Stimulated activated effector memory CD8-positive, alpha-beta T cell treated with anti-CD3 and anti-CD28 coated beads, Interleukin-12 subunit alpha, Interleukin-12 subunit beta, amount 100 ng/mL, for 72 hours (primary cell): ENCODE results near the gene AKR1B15.
A peak's percentile ranks its signal among the peaks of the same experiment; 100 is the strongest.
"Not testable (repeated sequence)": the region's sequence is repeated elsewhere in the genome, so short reads cannot be mapped to it uniquely, and the experiment has no call there.

Source experiments
- ATAC-seq: fragments of 150-1000 bp; cut with Tn5 transposase; 2 replicates; pipeline ENCODE4 v1.10.0; 2021
- DNase-seq, 2 donors: peaks; one replicate each; pipeline ENCODE4 v3.0.0; 2021 to 2022; ENCODE audit warnings: low spot score in 2 of 2
- H3K27ac Mint-ChIP-seq: one replicate; pipeline ENCODE4 v1.8.0; 2022; ENCODE audit warnings: mild to moderate bottlenecking, mixed read lengths
- H3K36me3 Mint-ChIP-seq: one replicate; pipeline ENCODE4 v1.8.0; 2022; ENCODE audit warnings: mild to moderate bottlenecking, mixed read lengths
- H3K4me1 Mint-ChIP-seq: one replicate; pipeline ENCODE4 v1.8.0; 2022; ENCODE audit warnings: mixed read lengths
- H3K4me3 Mint-ChIP-seq: one replicate; pipeline ENCODE4 v1.8.0; 2022; ENCODE audit warnings: mild to moderate bottlenecking, mixed read lengths
- H3K9me3 Mint-ChIP-seq: one replicate; pipeline ENCODE4 v1.8.0; 2022; ENCODE audit warnings: mixed read lengths

AKR1B15 gene

GRCh38 chr7:134569962-134570361, 21.1 kb downstream of the AKR1B15 start:
- H3K4me3 Mint-ChIP-seq, H3K36me3 Mint-ChIP-seq, DNase-seq, H3K9me3 Mint-ChIP-seq, H3K27ac Mint-ChIP-seq, H3K4me1 Mint-ChIP-seq, ATAC-seq: not testable (repeated sequence)

GRCh38 chr7:134571101-134571500, 22.2 kb downstream of the AKR1B15 start:
- Mint-ChIP-seq H3K27ac (no peak overlapping the region), H3K4me1 (no peaks in the 10 kb centered on the region), H3K9me3 (no peaks in the 10 kb centered on the region), H3K36me3 (no peaks in the 10 kb centered on the region), H3K4me3 (no peak overlapping the region)
- ATAC-seq (no peak), DNase-seq (no peak)

DNA sequence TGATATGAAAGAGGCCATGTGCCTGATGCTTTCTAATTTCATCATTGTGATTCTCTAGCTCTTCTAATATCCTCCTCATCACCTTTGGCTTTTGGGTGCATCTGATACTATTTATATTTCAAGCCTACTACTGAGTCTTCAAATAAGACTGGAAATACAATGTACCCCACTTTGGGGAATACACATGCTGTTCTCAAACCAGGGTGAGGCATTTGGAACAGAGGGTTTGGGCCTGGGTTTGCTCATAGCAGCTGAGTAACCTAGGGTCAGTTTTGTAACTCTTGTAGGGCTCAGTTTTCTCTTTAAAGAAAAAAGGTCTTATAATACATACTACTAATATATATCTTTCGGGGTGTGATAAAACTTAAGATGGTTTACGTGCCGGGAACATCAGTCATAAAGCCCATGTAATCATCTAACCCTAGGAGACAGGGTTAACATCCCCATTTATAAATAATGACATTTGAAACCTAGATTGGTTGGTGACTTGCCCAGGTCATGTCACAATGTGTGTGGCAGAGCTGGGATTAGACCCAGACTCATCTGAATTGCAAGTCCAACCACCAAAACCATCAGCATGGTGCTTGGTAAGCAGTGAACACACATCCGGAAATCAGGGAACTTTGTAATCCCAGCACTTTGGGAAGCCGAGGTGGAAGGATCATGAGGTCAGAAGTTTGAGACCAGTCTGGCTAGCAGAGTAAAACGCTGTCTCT, 23.0 kb downstream of the AKR1B15 start:
- no peak overlapping the region for H3K4me3 Mint-ChIP-seq
- H3K4me1 Mint-ChIP-seq = no peaks in the 10 kb centered on the region
- no peak overlapping the region for H3K27ac Mint-ChIP-seq
- DNase-seq = no peak
- no peaks in the 10 kb centered on the region for H3K36me3 Mint-ChIP-seq
- ATAC-seq = no peak
- no peaks in the 10 kb centered on the region for H3K9me3 Mint-ChIP-seq

- Mint-ChIP-seq H3K27ac (no peak overlapping the region), H3K36me3 (no peaks in the 10 kb centered on the region), H3K4me1 (no peaks in the 10 kb centered on the region), H3K9me3 (no peaks in the 10 kb centered on the region), H3K4me3 (no peak overlapping the region)
- DNase-seq = no peak
- ATAC-seq = no peak
These were observed 25.4 kb downstream of the AKR1B15 start for GRCh38 chr7:134574322-134574721.

GRCh38 chr7:134584290-134584689, 35.4 kb downstream of the AKR1B15 start:
- H3K27ac Mint-ChIP-seq = no peak overlapping the region
- no peaks in the 10 kb centered on the region for H3K9me3 Mint-ChIP-seq
- H3K36me3 Mint-ChIP-seq = no peaks in the 10 kb centered on the region
- DNase-seq = no peak
- ATAC-seq = no peak
- no peak overlapping the region for H3K4me3 Mint-ChIP-seq
- H3K4me1 Mint-ChIP-seq = no peaks in the 10 kb centered on the region

- no peak overlapping the region for H3K27ac Mint-ChIP-seq
- H3K4me1 Mint-ChIP-seq = no peaks in the 10 kb centered on the region
- ATAC-seq = no peak
- no peaks in the 10 kb centered on the region for H3K9me3 Mint-ChIP-seq
- H3K36me3 Mint-ChIP-seq = no peaks in the 10 kb centered on the region
- no peak overlapping the region for H3K4me3 Mint-ChIP-seq
- DNase-seq = no peak
These were observed 37.0 kb downstream of the AKR1B15 start for GRCh38 chr7:134585897-134586296.

- Mint-ChIP-seq H3K4me3 (no peak overlapping the region), H3K36me3 (no peaks in the 10 kb centered on the region), H3K27ac (no peak overlapping the region), H3K9me3 (peaks cover 4% of the 10 kb centered on the region), H3K4me1 (no peaks in the 10 kb centered on the region)
- ATAC-seq = no peak
- DNase-seq = no peak
These were observed 38.8 kb downstream of the AKR1B15 start for GRCh38 chr7:134587750-134588149.

DNA sequence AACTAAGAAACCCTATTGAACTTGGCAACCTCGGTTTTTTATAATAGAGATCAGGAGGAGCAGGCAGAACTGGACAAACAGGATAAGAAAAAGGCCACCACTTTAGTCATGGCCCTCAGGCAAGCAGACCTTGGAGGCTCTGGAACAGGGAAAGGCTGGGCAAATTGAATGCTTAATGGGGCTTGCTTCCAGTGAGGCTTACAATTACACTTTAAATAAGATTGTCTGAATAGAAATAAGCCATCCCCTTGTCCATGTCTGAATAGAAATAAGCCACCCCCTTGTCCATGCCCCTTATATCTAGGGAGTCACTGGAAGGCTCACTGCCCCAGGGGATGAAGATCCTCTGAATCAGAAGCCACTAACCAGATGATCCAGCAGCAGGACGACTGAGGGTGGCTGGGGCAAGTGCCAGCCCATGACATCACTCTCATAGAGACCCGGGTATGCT, 40.6 kb downstream of the AKR1B15 start:
- H3K4me1 Mint-ChIP-seq = no peaks in the 10 kb centered on the region
- H3K9me3 Mint-ChIP-seq = peaks cover 4% of the 10 kb centered on the region
- ATAC-seq = no peak

DNA sequence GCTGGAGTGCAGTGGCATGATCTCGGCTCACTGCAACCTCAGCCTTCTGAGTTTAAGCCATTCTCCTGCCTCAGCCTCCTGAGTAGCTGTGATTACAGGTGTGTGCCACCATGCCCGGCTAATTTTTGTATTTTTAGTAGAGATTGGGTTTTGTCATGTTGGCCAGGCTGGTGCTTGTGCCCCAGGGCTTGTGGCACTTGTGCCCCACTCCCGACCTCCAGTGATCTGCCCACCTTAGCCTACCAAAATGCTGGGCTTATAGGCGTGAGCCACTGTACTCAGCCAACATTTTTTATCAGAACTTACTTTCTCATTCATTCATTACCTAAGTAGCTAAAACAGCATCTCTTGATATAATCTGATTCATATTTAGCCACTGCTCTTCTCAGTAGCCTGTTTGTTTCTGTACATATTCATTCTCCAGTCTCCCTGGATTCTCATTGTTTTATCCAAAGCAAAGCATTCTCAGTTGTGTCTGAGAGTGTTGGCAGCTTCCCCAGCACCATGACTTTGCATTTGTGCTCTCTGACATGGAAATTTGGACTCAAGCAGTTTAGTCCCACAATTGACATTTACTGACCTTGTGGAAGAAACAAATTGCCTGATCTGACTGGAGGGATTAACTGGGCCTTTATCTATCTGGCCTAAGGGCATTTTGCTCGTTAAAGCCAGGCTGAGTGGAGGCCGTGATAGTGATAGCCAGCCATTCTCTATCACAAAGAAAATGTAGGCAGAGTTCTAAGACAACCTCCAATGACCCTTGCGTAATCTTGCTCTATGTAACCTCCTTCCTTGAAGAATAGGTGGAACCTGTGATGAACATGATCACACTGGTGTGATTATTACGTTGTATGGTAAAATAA, 44.9 kb downstream of the AKR1B15 start:
- DNase-seq = no peak
- H3K9me3 Mint-ChIP-seq = peaks cover 4% of the 10 kb centered on the region
- no peaks in the 10 kb centered on the region for H3K4me1 Mint-ChIP-seq
- no peaks in the 10 kb centered on the region for H3K36me3 Mint-ChIP-seq
- ATAC-seq = no peak
- no peak overlapping the region for H3K27ac Mint-ChIP-seq
- no peak overlapping the region for H3K4me3 Mint-ChIP-seq

More for the DNA sequence above, 40.6 kb downstream of the AKR1B15 start:
- no peak for DNase-seq
- no peak overlapping the region for H3K4me3 Mint-ChIP-seq
- H3K36me3 Mint-ChIP-seq = no peaks in the 10 kb centered on the region
- no peak overlapping the region for H3K27ac Mint-ChIP-seq

- Mint-ChIP-seq H3K27ac (no peak overlapping the region), H3K36me3 (no peaks in the 10 kb centered on the region), H3K9me3 (peaks cover 8% of the 10 kb centered on the region), H3K4me3 (no peak overlapping the region), H3K4me1 (no peaks in the 10 kb centered on the region)
- DNase-seq (no peak), ATAC-seq (no peak)
These were observed 46.0 kb downstream of the AKR1B15 start for GRCh38 chr7:134594877-134595276.

DNA sequence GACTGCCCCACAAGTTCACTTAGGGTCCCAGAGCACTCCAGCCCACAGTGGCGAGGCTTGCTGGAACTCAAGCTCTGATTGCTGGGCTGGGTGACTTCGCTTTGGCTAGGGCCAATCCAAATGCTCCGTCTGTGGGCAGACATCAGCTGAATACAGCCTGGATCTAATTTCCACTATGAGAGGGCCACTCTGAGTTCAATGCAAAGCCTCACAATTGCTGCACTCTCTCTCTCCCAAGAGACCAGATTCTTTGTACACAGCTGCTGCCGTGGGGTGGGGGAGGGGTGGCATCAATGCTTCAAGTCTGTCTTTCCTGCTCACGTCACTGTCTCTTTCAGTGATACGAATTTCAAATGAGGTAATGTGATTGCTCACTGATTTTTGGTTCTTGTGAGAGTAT, 50.5 kb downstream of the AKR1B15 start:
- ATAC-seq (no peak), DNase-seq (no peak)
- no peak overlapping the region for H3K27ac Mint-ChIP-seq

DNA sequence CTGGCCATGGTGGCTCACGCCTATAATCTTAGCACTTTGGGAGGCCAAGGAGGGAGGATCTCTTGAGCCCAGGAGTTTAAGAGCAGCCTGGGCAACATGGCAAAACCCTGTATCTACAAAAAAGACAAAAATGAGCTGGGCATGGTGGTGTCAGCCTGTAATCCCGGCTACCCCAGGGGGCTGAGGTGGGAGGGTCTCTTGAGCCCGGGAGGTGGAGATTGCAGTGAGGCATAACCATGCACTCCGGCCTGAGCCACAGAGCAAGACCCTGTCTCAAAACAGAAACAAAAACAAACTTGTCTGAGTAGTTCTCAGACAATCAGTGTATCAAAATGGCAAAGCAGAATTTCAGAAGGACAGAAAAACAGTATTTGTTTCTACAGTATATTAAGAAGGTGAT, 52.5 kb downstream of the AKR1B15 start:
- ATAC-seq (no peak), DNase-seq (no peak)
- H3K36me3 Mint-ChIP-seq = no peaks in the 10 kb centered on the region
- H3K9me3 Mint-ChIP-seq = peaks cover 4% of the 10 kb centered on the region
- peaks cover 4% of the 10 kb centered on the region for H3K4me1 Mint-ChIP-seq
- H3K27ac Mint-ChIP-seq = no peak overlapping the region
- H3K4me3 Mint-ChIP-seq = no peak overlapping the region

More for the DNA sequence above, 50.5 kb downstream of the AKR1B15 start:
- H3K4me1 Mint-ChIP-seq = no peaks in the 10 kb centered on the region
- H3K9me3 Mint-ChIP-seq = peaks cover 4% of the 10 kb centered on the region
- no peaks in the 10 kb centered on the region for H3K36me3 Mint-ChIP-seq
- no peak overlapping the region for H3K4me3 Mint-ChIP-seq

DNA sequence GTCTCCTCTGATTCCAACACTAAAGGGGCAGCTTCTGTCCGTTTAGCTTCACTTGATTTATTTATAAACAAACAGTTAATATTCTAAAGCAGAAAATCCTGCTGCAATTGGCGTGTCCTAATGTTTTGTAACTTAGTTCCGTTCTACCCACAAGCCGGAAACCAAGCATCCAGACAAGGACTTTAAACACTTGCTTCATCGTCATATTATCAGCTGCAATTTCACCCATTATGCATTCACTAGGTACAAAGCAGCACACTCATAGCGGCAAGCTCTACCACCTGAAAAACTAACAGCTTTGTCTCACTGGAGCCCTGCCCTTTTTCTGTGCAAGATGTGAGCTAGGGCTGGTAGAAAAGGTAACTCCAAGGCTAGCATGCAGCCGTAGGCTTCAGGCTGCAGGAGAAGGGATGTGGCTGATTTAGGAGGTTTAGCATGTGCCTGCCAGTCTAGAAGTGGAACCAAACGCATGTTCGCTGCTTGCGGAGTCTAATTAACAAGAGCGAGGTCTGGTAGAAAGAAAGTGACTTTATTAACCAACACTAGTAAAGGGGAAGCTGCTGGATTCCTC, 54.1 kb downstream of the AKR1B15 start:
- peaks cover 4% of the 10 kb centered on the region for H3K9me3 Mint-ChIP-seq
- ATAC-seq = no peak
- DNase-seq = no peak
- peaks cover 6% of the 10 kb centered on the region for H3K4me1 Mint-ChIP-seq
- no peak overlapping the region for H3K4me3 Mint-ChIP-seq
- no peaks in the 10 kb centered on the region for H3K36me3 Mint-ChIP-seq
- no peak overlapping the region for H3K27ac Mint-ChIP-seq

GRCh38 chr7:134605978-134606923, 57.3 kb downstream of the AKR1B15 start:
- no peaks in the 10 kb centered on the region for H3K36me3 Mint-ChIP-seq
- peak overlapping the region; percentile 13 for H3K4me3 Mint-ChIP-seq
- no peaks in the 10 kb centered on the region for H3K9me3 Mint-ChIP-seq
- H3K27ac Mint-ChIP-seq = no peak overlapping the region
- peak; percentile 85 for ATAC-seq
- H3K4me1 Mint-ChIP-seq = peaks cover 6% of the 10 kb centered on the region
- DNase-seq = peak; percentile 24 to 73
